Thyroid gland (tissue), 4 donors: ENCODE data around the gene IL6ST.

Experiments used
- POLR2A ChIP-seq, 2 donors: fragments of 450-650 bp; IDR thresholded peaks; one replicate each; pipeline ENCODE4 v1.6.1; 2017; ENCODE audit warnings: antibody characterized with exemption in 2 of 2, mild to moderate bottlenecking in 2 of 2, moderate library complexity in 1 of 2
- TF ChIP-seq, protein P1 (sequence below), 6 experiments: fragments of 200-600 bp in 3 of 6; fragments of 450-650 bp in 3 of 6; sonication (generic) in 3 of 6; IDR thresholded peaks; one replicate each; pipeline ENCODE4 v1.5.1; 2016 to 2019; ENCODE audit warnings: antibody characterized with exemption in 6 of 6, mild to moderate bottlenecking in 2 of 6, inconsistent platforms in 1 of 6, moderate library complexity in 1 of 6

DNA sequence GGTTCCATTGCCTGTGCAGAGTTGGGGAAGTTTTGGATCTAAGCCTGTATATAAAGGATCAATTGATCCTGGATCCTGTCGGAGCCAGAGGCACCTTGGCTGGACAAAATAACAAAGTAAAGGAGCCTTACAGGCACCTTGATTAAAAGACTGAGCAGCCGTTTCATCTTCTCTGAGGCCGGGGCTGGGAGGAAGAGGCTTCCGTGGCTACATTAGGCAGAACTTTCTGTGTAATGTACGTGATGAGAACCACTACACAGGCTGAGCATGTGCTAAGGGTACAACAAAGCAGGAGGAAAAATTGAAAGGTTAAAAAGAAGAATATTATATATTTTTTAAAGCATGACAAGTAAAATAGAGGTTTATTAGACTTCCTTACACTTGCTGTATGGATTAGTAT, 106.6 kb downstream of the IL6ST start:
- TF ChIP-seq, protein P1, sequence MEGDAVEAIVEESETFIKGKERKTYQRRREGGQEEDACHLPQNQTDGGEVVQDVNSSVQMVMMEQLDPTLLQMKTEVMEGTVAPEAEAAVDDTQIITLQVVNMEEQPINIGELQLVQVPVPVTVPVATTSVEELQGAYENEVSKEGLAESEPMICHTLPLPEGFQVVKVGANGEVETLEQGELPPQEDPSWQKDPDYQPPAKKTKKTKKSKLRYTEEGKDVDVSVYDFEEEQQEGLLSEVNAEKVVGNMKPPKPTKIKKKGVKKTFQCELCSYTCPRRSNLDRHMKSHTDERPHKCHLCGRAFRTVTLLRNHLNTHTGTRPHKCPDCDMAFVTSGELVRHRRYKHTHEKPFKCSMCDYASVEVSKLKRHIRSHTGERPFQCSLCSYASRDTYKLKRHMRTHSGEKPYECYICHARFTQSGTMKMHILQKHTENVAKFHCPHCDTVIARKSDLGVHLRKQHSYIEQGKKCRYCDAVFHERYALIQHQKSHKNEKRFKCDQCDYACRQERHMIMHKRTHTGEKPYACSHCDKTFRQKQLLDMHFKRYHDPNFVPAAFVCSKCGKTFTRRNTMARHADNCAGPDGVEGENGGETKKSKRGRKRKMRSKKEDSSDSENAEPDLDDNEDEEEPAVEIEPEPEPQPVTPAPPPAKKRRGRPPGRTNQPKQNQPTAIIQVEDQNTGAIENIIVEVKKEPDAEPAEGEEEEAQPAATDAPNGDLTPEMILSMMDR (IDR thresholded peaks at IDR 0.05): no peak
- no peak for TF ChIP-seq POLR2A (IDR thresholded peaks at IDR 0.05)
